Coronary artery (tissue), 2 donors: Measurements from ENCODE around the gene DCXR.
A peak's percentile ranks its signal among the peaks of the same experiment; 100 is the strongest.

ENCODE experiments used
- DNase-seq: peaks from one replicate; pipeline ENCODE4 v3.0.0-alpha.2; 2017; ENCODE audit warnings: low spot score
- H3K27ac ChIP-seq, 2 donors: fragments of 200-600 bp; sonication (generic); one replicate each; pipeline ENCODE4 v1.5.1; 2016 to 2019
- H3K4me3 ChIP-seq: fragments of 200-600 bp; sonication (generic); 2 replicates; pipeline ENCODE4 v1.5.1; 2016; ENCODE audit warnings: mild to moderate bottlenecking, moderate library complexity
- CTCF ChIP-seq: fragments of 200-600 bp; sonication (generic); IDR thresholded peaks from one replicate; pipeline ENCODE4 v1.5.1; 2019; ENCODE audit warnings: antibody characterized with exemption

The DCXR gene

DNA sequence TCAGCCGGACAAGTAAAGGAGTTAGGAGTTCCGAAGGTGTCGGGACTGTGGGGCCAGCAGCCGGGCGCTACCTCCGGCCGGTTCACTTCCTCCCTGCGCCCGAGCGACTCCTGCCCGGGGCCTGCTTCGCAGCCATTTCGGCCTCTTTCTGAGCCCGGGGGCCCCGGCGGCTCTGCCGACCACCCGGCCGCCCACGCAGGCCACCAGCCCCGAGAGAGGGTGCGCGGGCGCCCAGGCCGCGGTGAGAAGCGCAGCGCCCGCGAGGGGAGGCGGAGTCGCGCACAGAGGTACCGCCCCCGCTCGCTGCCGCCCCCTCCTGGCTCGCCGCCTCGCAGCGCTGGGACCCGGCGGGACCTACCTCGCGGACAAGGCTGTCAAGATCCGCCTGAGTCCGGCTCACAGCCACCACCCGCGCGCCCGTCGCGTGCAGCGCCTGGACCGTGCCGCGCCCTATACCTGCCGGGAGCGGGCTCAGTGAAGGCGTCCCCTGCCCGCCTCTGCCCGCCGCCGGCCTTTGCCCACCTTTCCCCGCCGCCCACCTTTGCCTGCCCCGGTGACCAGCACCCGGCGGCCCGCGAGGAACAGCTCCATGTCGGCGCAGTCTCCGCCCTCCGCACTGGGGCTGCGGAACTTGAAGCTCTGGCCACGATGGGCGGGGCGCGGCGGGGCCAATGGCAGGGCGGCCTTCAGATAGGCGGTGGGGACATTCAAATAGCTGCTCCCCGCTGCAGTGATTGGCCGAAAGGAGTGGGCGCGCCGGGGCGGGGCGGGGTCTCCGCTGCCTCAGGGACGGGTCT lies at the start of gene DCXR:
Gene DCXR, minus strand, starts transcription at position 606 of the 797 bp plus-strand sequence. Its CDS starts 15 bp downstream, at position 591.
- peak within 1 kb of the TSS; percentile 77 to 100 for H3K27ac ChIP-seq
- TF ChIP-seq CTCF, result peak; percentile 60
- H3K4me3 ChIP-seq, result peak within 1 kb of the TSS; percentile 92
- DNase-seq, result peak; percentile 98

GRCh38 chr17:82085931-82086764 lies 48.7 kb upstream of the DCXR start:
- DNase-seq, result no peak
- TF ChIP-seq CTCF, result no peak
- no peak overlapping the region for H3K27ac ChIP-seq
- no peak overlapping the region for H3K4me3 ChIP-seq

DNA sequence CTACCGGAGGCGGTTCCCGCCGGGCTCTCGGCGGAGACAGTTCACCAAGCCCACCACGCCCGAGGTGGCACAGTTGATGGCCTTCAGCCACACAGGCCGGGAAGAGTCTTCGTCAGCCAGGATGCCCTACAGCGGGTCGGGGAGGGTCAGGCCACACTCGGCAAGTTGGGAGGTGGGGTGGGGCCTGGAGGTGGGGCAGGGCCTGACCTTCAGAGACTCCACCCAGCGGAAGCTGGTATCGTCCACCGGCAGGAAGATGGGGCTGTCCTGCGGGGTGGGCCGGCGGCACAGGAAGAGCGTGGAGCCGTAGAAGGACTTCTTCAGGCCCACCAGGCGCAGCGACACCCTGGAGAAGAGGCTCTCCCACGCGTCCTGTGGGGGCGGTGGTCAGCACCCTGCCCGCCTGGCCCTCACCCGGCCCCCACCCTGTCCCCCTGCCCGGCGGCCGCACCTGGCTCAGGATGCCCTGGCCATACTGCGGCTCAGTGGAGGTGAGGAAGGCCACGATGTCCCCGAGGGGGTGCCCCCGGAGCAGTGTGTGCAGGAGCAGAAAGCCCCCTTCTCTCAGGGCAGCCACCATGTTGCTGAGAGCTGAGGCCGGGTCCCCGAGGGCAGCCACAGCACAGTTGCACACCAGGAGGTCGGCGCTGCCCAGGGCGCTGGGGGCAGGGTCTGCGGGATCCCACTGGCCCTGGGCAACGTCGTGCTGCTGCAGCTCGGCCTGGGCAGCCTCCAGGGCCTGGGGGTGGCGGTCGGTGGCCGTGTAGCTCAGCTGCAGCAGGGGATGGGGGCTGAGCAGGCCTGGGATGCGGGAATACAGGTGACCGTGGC lies 47.7 kb upstream of the DCXR start:
- Histone ChIP-seq H3K27ac (no peak overlapping the region), H3K4me3 (no peak overlapping the region)
- DNase-seq, result no peak
- TF ChIP-seq CTCF, result no peak

DNA sequence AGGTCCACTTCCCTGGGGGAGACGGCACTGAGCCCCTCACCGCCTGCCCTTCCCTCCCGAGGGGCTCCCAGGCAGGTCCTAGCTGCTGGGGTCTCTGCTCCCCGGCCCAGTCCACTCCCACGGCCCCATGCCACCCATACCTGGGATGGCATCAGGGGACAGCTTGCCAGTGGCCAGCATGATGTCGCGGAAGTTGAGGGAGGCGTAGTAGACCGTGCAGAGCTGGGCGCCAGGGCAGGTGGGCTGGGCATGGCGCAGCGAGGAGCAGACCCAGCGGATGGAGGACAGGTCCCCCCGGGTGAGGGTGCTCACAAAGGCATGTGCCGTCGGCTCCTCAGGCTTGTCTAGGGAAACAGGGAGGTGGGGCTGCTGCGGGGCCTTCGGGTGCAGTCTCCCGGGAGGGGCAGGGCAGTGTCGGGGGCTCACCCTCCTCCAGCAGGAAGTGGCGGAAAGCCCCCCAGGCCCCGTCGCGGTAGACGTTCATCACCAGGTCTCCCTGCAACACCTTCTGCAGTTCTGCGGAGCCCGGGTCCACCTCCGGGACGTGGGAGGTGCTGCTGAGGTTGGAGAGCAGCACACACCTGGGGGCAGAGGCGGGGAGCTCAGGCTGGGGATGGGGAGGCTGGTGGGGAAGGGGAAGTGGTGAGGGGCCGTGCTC lies 47.0 kb upstream of the DCXR start:
- TF ChIP-seq CTCF, result no peak
- no peak for DNase-seq
- Histone ChIP-seq H3K4me3 (no peak overlapping the region), H3K27ac (no peak overlapping the region)

DNA sequence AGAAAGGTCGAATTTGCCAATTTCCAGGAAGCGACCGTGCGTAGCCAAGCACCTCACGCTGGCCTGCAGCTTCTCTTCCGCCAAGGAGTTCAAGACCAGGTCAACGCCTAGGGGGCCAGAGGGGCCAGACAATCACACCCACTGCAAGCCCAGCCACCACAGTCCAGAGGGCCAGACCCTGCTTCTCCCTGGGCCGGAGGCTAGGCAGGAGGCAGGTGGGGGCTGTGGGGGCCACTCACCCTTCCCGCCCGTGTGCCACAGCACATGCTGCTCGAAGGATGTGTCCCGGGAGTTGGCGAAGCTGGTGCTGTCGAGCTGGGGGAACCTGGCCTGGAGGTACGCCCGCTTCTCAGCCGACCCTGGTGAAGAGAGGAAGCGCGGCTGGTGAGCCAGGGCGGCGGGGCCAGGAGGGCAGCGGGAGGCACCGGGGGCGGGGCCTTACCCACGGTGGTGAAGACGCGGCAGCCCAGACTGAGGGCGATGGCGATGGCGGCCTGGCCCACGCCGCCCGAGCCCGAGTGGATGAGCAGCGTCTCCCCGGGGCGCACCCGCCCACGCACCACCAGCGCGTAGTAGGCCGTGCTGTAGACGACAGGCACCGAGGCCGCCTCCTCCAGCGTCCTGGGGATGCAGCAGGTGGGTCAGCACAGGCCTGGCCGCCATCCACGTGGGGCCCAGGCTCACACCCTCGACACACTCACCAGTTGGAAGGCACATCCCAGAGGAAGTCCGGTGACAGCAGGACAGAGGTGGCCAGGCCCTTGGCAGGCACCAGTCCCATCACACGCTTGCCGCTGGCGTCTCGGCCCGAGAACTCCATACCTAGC lies 46.2 kb upstream of the DCXR start:
- Histone ChIP-seq H3K27ac (no peak overlapping the region), H3K4me3 (no peak overlapping the region)
- DNase-seq, result no peak
- TF ChIP-seq CTCF, result no peak

DNA sequence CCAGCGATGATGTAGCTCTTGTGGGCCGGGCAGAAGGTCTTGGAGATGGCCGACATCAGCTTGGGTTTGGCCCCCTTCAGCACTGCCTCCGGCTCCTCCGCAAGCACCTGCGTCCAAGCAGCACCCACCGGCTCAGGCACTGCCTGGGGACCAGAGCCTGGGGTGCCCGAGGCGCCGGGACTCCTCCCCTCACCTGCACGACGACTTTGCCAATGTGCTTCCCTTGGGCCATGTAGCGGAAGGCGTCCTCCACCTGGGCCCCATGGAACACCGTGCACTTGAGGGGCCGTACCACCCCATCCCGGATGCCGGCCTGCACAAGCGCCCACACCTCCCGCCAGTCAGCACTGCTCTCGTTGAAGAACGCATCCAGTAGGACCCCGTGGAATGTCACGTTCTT lies 45.5 kb upstream of the DCXR start:
- Histone ChIP-seq H3K27ac (no peak overlapping the region), H3K4me3 (no peak overlapping the region)
- TF ChIP-seq CTCF, result no peak
- no peak for DNase-seq
